ENCODE results near the gene ADCK1.

The ADCK1 gene

DNA sequence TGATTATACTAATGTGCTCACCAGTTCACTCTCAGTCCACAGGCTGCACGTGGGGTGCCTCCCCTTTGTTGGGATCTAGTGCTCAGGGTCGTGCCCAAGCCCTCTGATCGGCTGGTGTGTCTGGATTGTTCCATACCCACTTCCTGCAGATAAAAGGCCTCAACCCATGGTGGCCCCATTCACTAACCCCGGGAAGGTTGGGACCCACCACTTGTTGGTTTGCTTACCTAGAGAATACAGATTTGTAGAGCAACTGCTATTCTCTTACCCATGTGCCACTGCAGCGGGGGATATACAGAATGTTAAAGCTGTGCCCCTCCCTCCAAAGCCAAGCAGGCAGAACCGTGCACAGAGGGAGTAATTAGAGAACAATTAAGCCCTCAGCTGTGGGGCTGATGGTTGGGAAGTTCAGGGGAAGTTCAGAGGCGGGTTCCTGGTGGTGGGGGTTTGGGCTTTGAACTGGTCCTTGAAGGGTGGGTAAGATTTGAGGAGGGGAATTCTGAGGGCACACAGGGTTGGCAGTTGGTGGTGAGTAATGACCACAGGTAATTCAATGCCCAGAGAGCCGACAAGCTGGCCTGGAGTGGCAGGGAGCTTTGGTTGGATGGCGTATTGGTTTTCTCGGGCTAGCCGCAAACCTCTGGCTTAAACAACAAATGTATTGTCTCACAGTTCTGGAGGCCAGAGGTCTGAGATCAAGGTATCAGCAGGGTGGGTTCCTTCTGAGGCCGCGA lies 68.8 kb downstream of the ADCK1 start:
- Histone ChIP-seq H3F3A (ENCODE audit: low read depth) (no peaks in the 10 kb centered on the region), H4K20me1 (ENCODE audit: insufficient read depth, low read length, poor library complexity, severe bottlenecking) (no peaks in the 10 kb centered on the region), H3K4me3 (ENCODE audit: low read length, poor library complexity, severe bottlenecking) (no peak overlapping the region), H3K79me2 (ENCODE audit: insufficient read depth, low read length) (no peaks in the 10 kb centered on the region), H3K27me3 (ENCODE audit: insufficient read depth, low read length, poor library complexity, severe bottlenecking) (no peaks in the 10 kb centered on the region), H3K9me3 (ENCODE audit: insufficient read depth, low read depth, low read length) (no peaks in the 10 kb centered on the region), H3K4me1 (ENCODE audit: insufficient read depth, low read length, poor library complexity, severe bottlenecking) (peaks cover 3% of the 10 kb centered on the region), H3K4me2 (ENCODE audit: low read depth, low read length, poor library complexity, severe bottlenecking) (no peak overlapping the region), H3K36me3 (ENCODE audit: insufficient read depth, low read length) (no peaks in the 10 kb centered on the region), H3K9ac (ENCODE audit: low read depth, low read length, poor library complexity, severe bottlenecking) (no peak overlapping the region), H3K9me2 (replicated peaks; ENCODE audit: low read depth, low read length) (no peaks in the 10 kb centered on the region), H2AFZ (ENCODE audit: low read length) (no peak overlapping the region)
- no peak for TF ChIP-seq EZH2phosphoT487 (IDR thresholded peaks at IDR 0.05; ENCODE audit: borderline replicate concordance)
- TF ChIP-seq, protein P1, sequence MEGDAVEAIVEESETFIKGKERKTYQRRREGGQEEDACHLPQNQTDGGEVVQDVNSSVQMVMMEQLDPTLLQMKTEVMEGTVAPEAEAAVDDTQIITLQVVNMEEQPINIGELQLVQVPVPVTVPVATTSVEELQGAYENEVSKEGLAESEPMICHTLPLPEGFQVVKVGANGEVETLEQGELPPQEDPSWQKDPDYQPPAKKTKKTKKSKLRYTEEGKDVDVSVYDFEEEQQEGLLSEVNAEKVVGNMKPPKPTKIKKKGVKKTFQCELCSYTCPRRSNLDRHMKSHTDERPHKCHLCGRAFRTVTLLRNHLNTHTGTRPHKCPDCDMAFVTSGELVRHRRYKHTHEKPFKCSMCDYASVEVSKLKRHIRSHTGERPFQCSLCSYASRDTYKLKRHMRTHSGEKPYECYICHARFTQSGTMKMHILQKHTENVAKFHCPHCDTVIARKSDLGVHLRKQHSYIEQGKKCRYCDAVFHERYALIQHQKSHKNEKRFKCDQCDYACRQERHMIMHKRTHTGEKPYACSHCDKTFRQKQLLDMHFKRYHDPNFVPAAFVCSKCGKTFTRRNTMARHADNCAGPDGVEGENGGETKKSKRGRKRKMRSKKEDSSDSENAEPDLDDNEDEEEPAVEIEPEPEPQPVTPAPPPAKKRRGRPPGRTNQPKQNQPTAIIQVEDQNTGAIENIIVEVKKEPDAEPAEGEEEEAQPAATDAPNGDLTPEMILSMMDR (conservative IDR thresholded peaks at IDR 0.05; ENCODE audit: low read length): no peak

- H3K4me1 ChIP-seq (ENCODE audit: insufficient read depth, low read length, poor library complexity, severe bottlenecking): no peaks in the 10 kb centered on the region
- no peak overlapping the region for H3K4me3 ChIP-seq (ENCODE audit: low read length, poor library complexity, severe bottlenecking)
- H3F3A ChIP-seq (ENCODE audit: low read depth): no peaks in the 10 kb centered on the region
- no peaks in the 10 kb centered on the region for H3K9me2 ChIP-seq (replicated peaks; ENCODE audit: low read depth, low read length)
- H3K27me3 ChIP-seq (ENCODE audit: insufficient read depth, low read length, poor library complexity, severe bottlenecking): no peaks in the 10 kb centered on the region
- H2AFZ ChIP-seq (ENCODE audit: low read length): no peak overlapping the region
- no peaks in the 10 kb centered on the region for H3K9me3 ChIP-seq (ENCODE audit: insufficient read depth, low read depth, low read length)
- no peak overlapping the region for H3K4me2 ChIP-seq (ENCODE audit: low read depth, low read length, poor library complexity, severe bottlenecking)
- H3K9ac ChIP-seq (ENCODE audit: low read depth, low read length, poor library complexity, severe bottlenecking): no peak overlapping the region
- no peaks in the 10 kb centered on the region for H4K20me1 ChIP-seq (ENCODE audit: insufficient read depth, low read length, poor library complexity, severe bottlenecking)
- no peaks in the 10 kb centered on the region for H3K36me3 ChIP-seq (ENCODE audit: insufficient read depth, low read length)
- no peaks in the 10 kb centered on the region for H3K79me2 ChIP-seq (ENCODE audit: insufficient read depth, low read length)
- TF ChIP-seq EZH2phosphoT487 (IDR thresholded peaks at IDR 0.05; ENCODE audit: borderline replicate concordance): no peak
- TF ChIP-seq, protein P1 (conservative IDR thresholded peaks at IDR 0.05; ENCODE audit: low read length): no peak
Measured at GRCh38 chr14:77869340-77869739, 69.4 kb downstream of the ADCK1 start.

DNA sequence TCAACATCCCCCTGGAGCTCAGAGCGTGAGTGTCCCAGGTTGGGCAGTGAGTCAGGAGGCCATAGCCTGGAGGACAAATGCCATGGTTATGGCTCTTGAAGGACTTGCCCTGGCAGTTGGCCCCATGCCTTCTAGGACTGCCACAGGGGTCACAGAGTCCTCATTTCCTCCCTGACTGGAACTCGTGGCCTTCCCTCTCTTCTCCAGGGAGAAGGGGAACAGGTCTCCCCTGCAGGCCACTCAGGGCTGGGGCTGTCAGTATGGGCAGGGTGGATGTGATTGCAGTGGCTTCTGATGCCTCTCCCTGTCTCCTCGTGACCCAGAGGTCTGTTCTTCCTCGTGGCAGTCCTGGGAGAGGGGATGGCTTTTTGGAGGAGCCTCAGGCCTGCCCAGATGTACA lies 70.7 kb downstream of the ADCK1 start:
- no peaks in the 10 kb centered on the region for H3K79me2 ChIP-seq (ENCODE audit: insufficient read depth, low read length)
- no peak overlapping the region for H3K4me3 ChIP-seq (ENCODE audit: low read length, poor library complexity, severe bottlenecking)
- no peaks in the 10 kb centered on the region for H3K9me2 ChIP-seq (replicated peaks; ENCODE audit: low read depth, low read length)
- no peaks in the 10 kb centered on the region for H3K36me3 ChIP-seq (ENCODE audit: insufficient read depth, low read length)
- H3K9me3 ChIP-seq (ENCODE audit: insufficient read depth, low read depth, low read length): no peaks in the 10 kb centered on the region
- no peak overlapping the region for H2AFZ ChIP-seq (ENCODE audit: low read length)
- no peaks in the 10 kb centered on the region for H3K4me1 ChIP-seq (ENCODE audit: insufficient read depth, low read length, poor library complexity, severe bottlenecking)
- no peak overlapping the region for H3K4me2 ChIP-seq (ENCODE audit: low read depth, low read length, poor library complexity, severe bottlenecking)
- H3K27me3 ChIP-seq (ENCODE audit: insufficient read depth, low read length, poor library complexity, severe bottlenecking): no peaks in the 10 kb centered on the region
- no peaks in the 10 kb centered on the region for H3F3A ChIP-seq (ENCODE audit: low read depth)
- no peaks in the 10 kb centered on the region for H4K20me1 ChIP-seq (ENCODE audit: insufficient read depth, low read length, poor library complexity, severe bottlenecking)
- TF ChIP-seq, protein P1 (conservative IDR thresholded peaks at IDR 0.05; ENCODE audit: low read length): no peak
- TF ChIP-seq EZH2phosphoT487 (IDR thresholded peaks at IDR 0.05; ENCODE audit: borderline replicate concordance): no peak
- H3K9ac ChIP-seq (ENCODE audit: low read depth, low read length, poor library complexity, severe bottlenecking): no peak overlapping the region
